WTC11 (cell line): ENCODE results near the gene KLHL20. TPM values are rescaled to one million over a fixed set of nuclear protein-coding genes. Genes with fewer than 3 reads are reported as not detected.

Source experiments
- ATAC-seq: fragments of 200-7000 bp; cut with Tn5 transposase; 2 replicates; pipeline ENCODE4 v1.10.0; 2021; ENCODE audit warnings: mild to moderate bottlenecking, moderate library complexity
- CTCF ChIA-PET: fragments of 300-600 bp; sonication (Branson Sonifier 250); formaldehyde crosslinking; loops from one replicate; lab custom pipeline; 2021; ENCODE audit warnings: antibody characterized with exemption; lab: Charles Lee
- POLR2A ChIA-PET: fragments of 350-600 bp; sonication (Branson Sonifier 250); formaldehyde crosslinking; loops from one replicate; lab custom pipeline; 2021; ENCODE audit warnings: antibody characterized with exemption; lab: Charles Lee
- DNase-seq: peaks from one replicate; pipeline ENCODE4 v3.0.0; 2021; ENCODE audit warnings: low spot score
- H3K27ac Mint-ChIP-seq: 2 replicates; pipeline ENCODE4 v1.8.0; 2021; ENCODE audit warnings: mixed read lengths
- H3K27me3 Mint-ChIP-seq: 2 replicates; pipeline ENCODE4 v1.8.0; 2021; ENCODE audit warnings: low read depth, mild to moderate bottlenecking, moderate library complexity, mixed read lengths
- H3K36me3 Mint-ChIP-seq: 2 replicates; pipeline ENCODE4 v1.8.0; 2021; ENCODE audit warnings: mixed read lengths
- H3K4me1 Mint-ChIP-seq: 2 replicates; pipeline ENCODE4 v1.8.0; 2022; ENCODE audit warnings: mixed read lengths
- H3K4me3 Mint-ChIP-seq: 2 replicates; pipeline ENCODE4 v1.8.0; 2021; ENCODE audit warnings: mild to moderate bottlenecking, moderate library complexity, mixed read lengths
- H3K9me3 Mint-ChIP-seq: 2 replicates; pipeline ENCODE4 v1.8.0; 2021; ENCODE audit warnings: mixed read lengths
- CREM ChIP-seq: sonication (generic); formaldehyde crosslinking; IDR thresholded peaks from 2 replicates; pipeline ENCODE4 v1.8.1; 2022; ENCODE audit warnings: mild to moderate bottlenecking, missing genetic modification reagents, moderate library complexity
- ELF4 ChIP-seq: sonication (generic); formaldehyde crosslinking; IDR thresholded peaks from 2 replicates; pipeline ENCODE4 v1.8.1; 2022; ENCODE audit warnings: low read depth, mild to moderate bottlenecking, moderate library complexity, missing genetic modification reagents
- EMX1 ChIP-seq: fragments of 250-450 bp; sonication (Bioruptor Pico); IDR thresholded peaks from 2 replicates; pipeline ENCODE4 v1.8.0; 2021; ENCODE audit warnings: mild to moderate bottlenecking
- GABPB1 ChIP-seq: sonication (generic); formaldehyde crosslinking; IDR thresholded peaks from 2 replicates; pipeline ENCODE4 v1.8.1; 2023; ENCODE audit warnings: mild to moderate bottlenecking, missing genetic modification reagents
- HMGA2 ChIP-seq: fragments of 250-450 bp; sonication (Bioruptor Pico); IDR thresholded peaks from 2 replicates; pipeline ENCODE4 v1.4.0; 2021; ENCODE audit warnings: mild to moderate bottlenecking, moderate library complexity
- IRF1 ChIP-seq: sonication (generic); formaldehyde crosslinking; IDR thresholded peaks from 2 replicates; pipeline ENCODE4 v1.8.0; 2023; ENCODE audit warnings: missing genetic modification reagents
- JUN ChIP-seq: sonication (generic); formaldehyde crosslinking; IDR thresholded peaks from 2 replicates; pipeline ENCODE4 v1.8.0; 2023; ENCODE audit warnings: mild to moderate bottlenecking, missing genetic modification reagents
- KAT7 ChIP-seq: sonication (generic); formaldehyde crosslinking; IDR thresholded peaks from 2 replicates; pipeline ENCODE4 v1.8.1; 2023; ENCODE audit warnings: missing genetic modification reagents, mild to moderate bottlenecking, borderline replicate concordance
- MAX ChIP-seq: sonication (generic); formaldehyde crosslinking; IDR thresholded peaks from 2 replicates; pipeline ENCODE4 v1.8.0; 2022; ENCODE audit warnings: mild to moderate bottlenecking, missing genetic modification reagents
- MXD4 ChIP-seq: fragments of 250-450 bp; sonication (Bioruptor Pico); IDR thresholded peaks from 2 replicates; pipeline ENCODE4 v1.8.0; 2021; ENCODE audit warnings: mild to moderate bottlenecking, moderate library complexity, borderline replicate concordance
- RELA ChIP-seq: sonication (generic); formaldehyde crosslinking; IDR thresholded peaks from 2 replicates; pipeline ENCODE4 v1.8.1; 2022; ENCODE audit warnings: missing genetic modification reagents, mild to moderate bottlenecking, borderline replicate concordance
- ZNF138 ChIP-seq: sonication (generic); formaldehyde crosslinking; conservative IDR thresholded peaks from 2 replicates; pipeline ENCODE4 v1.8.1; 2022; ENCODE audit warnings: mild to moderate bottlenecking, moderate library complexity, missing genetic modification reagents
- ZNF281 ChIP-seq: sonication (generic); formaldehyde crosslinking; IDR thresholded peaks from 2 replicates; pipeline ENCODE4 v1.8.0; 2023; ENCODE audit warnings: mild to moderate bottlenecking, missing genetic modification reagents
- total RNA-seq: library from RNA; stranded (reverse); gene quantifications from 3 replicates; pipeline ENCODE4 v1.2.3, GENCODE V29; 2021
- TF ChIP-seq, protein P1 (sequence below): sonication (generic); formaldehyde crosslinking; IDR thresholded peaks from 2 replicates; pipeline ENCODE4 v1.8.1; 2022; ENCODE audit warnings: missing genetic modification reagents, borderline replicate concordance
- TF ChIP-seq, protein P2 (sequence below): sonication (generic); formaldehyde crosslinking; IDR thresholded peaks from 2 replicates; pipeline ENCODE4 v1.8.1; 2022; ENCODE audit warnings: mild to moderate bottlenecking, moderate library complexity, missing genetic modification reagents
- TF ChIP-seq, protein P3 (sequence below): sonication (generic); formaldehyde crosslinking; conservative IDR thresholded peaks from 2 replicates; pipeline ENCODE4 v1.8.1; 2023; ENCODE audit warnings: mild to moderate bottlenecking, low read depth, missing genetic modification reagents, moderate library complexity

The KLHL20 gene
- total RNA-seq, 1 experiment from 2014 or later = 12.5 TPM

GRCh38 chr1:173702736-173703135, 12.0 kb upstream of the KLHL20 start:
- no peaks in the 10 kb centered on the region for H3K36me3 Mint-ChIP-seq
- peaks cover 18% of the 10 kb centered on the region for H3K27me3 Mint-ChIP-seq
- POLR2A ChIA-PET = no interaction called here
- TF ChIP-seq MAX (CRISPR knock-in tag) (no peak), KAT7 (no peak), JUN (no peak), EMX1 (CRISPR knock-in tag) (no peak), GABPB1 (no peak), ZNF138 (no peak), ELF4 (CRISPR knock-in tag) (no peak), ZNF281 (CRISPR knock-in tag) (no peak), MXD4 (CRISPR knock-in tag) (no peak), RELA (CRISPR knock-in tag) (no peak), IRF1 (CRISPR knock-in tag) (no peak)
- TF ChIP-seq, protein P1, sequence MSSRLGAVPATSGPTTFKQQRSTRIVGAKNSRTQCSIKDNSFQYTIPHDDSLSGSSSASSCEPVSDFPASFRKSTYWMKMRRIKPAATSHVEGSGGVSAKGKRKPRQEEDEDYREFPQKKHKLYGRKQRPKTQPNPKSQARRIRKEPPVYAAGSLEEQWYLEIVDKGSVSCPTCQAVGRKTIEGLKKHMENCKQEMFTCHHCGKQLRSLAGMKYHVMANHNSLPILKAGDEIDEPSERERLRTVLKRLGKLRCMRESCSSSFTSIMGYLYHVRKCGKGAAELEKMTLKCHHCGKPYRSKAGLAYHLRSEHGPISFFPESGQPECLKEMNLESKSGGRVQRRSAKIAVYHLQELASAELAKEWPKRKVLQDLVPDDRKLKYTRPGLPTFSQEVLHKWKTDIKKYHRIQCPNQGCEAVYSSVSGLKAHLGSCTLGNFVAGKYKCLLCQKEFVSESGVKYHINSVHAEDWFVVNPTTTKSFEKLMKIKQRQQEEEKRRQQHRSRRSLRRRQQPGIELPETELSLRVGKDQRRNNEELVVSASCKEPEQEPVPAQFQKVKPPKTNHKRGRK (CRISPR knock-in tag) = no peak
- TF ChIP-seq, protein P2, sequence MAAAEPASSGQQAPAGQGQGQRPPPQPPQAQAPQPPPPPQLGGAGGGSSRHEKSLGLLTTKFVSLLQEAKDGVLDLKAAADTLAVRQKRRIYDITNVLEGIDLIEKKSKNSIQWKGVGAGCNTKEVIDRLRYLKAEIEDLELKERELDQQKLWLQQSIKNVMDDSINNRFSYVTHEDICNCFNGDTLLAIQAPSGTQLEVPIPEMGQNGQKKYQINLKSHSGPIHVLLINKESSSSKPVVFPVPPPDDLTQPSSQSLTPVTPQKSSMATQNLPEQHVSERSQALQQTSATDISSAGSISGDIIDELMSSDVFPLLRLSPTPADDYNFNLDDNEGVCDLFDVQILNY (CRISPR knock-in tag) = no peak
- TF ChIP-seq, protein P3, sequence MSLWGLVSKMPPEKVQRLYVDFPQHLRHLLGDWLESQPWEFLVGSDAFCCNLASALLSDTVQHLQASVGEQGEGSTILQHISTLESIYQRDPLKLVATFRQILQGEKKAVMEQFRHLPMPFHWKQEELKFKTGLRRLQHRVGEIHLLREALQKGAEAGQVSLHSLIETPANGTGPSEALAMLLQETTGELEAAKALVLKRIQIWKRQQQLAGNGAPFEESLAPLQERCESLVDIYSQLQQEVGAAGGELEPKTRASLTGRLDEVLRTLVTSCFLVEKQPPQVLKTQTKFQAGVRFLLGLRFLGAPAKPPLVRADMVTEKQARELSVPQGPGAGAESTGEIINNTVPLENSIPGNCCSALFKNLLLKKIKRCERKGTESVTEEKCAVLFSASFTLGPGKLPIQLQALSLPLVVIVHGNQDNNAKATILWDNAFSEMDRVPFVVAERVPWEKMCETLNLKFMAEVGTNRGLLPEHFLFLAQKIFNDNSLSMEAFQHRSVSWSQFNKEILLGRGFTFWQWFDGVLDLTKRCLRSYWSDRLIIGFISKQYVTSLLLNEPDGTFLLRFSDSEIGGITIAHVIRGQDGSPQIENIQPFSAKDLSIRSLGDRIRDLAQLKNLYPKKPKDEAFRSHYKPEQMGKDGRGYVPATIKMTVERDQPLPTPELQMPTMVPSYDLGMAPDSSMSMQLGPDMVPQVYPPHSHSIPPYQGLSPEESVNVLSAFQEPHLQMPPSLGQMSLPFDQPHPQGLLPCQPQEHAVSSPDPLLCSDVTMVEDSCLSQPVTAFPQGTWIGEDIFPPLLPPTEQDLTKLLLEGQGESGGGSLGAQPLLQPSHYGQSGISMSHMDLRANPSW = no peak
- DNase-seq (no peak), ATAC-seq (no peak)
- no peak overlapping the region for H3K4me3 Mint-ChIP-seq
- H3K9me3 Mint-ChIP-seq = peaks cover 10% of the 10 kb centered on the region; the same call in 1 of the 2 replicates
- H3K27ac Mint-ChIP-seq = no peak overlapping the region
- H3K4me1 Mint-ChIP-seq = no peaks in the 10 kb centered on the region
- CTCF ChIA-PET = no interaction called here

DNA sequence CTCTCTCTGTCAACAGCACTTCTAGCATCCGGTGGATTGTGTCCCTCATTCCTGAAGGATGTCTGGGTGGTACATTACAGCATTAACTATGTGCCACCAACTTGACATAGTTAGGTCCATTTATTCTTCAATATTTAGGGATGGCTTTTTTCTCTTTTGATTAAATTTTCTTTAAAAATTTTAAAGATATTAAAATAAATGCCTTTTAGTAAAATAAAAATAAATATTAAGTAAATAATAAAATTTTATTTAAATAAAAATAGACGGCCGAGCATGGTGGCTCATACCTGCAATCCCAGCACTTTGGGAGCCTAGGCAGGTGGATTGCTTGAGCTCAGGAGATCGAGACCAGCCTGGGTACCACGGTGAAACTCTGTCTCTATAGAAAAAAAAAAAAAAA, 9.7 kb upstream of the KLHL20 start:
- H3K27ac Mint-ChIP-seq = no peak overlapping the region
- ChIA-PET POLR2A (no interaction called here), CTCF (no interaction called here)
- H3K4me3 Mint-ChIP-seq = no peak overlapping the region
- H3K36me3 Mint-ChIP-seq = no peaks in the 10 kb centered on the region
- no peak for ATAC-seq
- H3K27me3 Mint-ChIP-seq = peaks cover 17% of the 10 kb centered on the region
- H3K4me1 Mint-ChIP-seq = no peaks in the 10 kb centered on the region
- TF ChIP-seq HMGA2 (CRISPR knock-in tag) (peak; percentile 96), CREM (no peak)
- peaks cover 10% of the 10 kb centered on the region; the same call in 1 of the 2 replicates for H3K9me3 Mint-ChIP-seq
- DNase-seq = no peak
